CMK (cell line): ENCODE results near the gene VWA5B1.
A peak's percentile ranks its signal among the peaks of the same experiment; 100 is the strongest.

Source experiments
- DNase-seq: peaks from one replicate; pipeline ENCODE4 v3.0.0-alpha.2; 2010; ENCODE audit warnings: low read depth

The VWA5B1 gene

DNA sequence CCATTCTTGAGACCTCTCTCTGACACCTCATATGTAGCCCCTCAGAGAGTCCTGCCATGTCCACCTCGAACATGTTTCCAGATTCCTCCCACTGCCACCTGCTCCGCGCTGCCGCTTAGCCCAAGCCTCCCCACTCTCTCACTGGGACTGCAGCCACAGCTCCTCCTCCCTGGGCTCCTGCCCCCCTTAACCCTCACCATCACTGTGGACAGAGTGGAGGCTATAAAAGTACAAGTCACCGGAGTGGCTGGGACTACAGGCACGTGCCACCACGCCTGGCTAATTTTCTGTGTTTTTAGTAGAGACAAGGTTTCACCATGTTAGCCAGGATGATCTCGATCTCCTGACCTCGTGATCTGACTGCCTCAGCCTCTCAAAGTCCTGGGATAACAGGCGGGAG lies 77.0 kb downstream of the VWA5B1 start:
- DNase-seq, result no peak

GRCh38 chr1:20368866-20369470 lies 78.3 kb downstream of the VWA5B1 start:
- DNase-seq, result no peak

DNA sequence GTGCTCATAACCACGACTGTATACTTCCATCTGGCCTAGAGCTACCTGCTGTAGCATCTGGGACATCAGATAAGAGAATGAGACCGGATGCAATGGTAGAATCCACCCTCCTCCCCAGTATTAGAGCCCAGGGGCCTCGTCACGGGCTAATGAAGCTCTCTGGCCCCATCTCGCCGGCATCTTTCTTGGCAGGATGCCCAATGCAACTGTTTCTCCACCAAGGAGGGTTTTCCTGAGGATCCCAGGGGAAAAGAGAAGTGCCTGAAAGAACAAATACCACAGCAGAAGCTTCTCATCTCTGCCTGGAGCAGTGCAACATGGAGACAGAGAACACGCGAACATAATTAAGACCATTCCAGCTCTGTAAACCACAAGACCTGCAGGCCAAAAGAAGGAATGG lies 80.0 kb downstream of the VWA5B1 start:
- DNase-seq, result no peak

DNA sequence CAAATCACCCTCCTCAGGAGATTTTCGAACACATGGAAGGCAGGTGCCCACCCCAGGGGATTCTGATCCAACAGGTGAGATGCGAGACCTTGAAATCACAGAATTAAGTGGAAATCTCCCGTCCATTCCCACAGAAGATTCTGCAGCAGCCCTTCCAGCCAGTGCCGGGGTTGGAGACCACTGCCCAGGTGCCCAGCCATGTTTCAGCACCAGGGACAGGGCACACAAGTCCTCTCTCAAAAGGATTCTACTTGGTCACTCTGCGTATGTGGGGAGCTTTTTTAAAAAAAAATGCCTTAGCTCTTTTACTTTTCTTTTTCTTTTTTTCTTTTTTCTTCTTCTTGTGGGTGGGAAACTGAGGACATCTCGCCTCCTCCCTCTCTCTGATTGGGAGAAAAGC lies 80.7 kb downstream of the VWA5B1 start:
- no peak for DNase-seq

DNA sequence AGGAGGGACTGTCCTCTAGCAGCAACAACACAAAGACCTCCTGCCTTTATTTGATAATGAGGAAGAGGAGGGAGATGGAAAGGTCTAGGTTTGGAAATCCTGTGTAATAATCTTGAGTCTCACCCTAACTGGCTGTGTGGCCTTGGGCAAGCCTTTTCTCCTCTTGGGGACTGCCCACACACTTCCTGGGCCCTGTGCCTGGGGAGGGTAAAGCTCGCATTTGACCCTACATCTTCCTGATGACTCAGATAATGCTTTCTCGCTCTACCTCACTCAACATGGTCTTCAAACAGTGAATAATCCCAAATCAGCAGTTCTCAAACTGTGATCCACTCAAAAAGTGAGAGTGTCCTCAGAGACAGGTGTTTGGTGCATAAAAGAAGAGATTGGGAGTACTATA lies 81.2 kb downstream of the VWA5B1 start:
- no peak for DNase-seq

GRCh38 chr1:20372676-20373075 lies 82.0 kb downstream of the VWA5B1 start:
- no peak for DNase-seq

DNA sequence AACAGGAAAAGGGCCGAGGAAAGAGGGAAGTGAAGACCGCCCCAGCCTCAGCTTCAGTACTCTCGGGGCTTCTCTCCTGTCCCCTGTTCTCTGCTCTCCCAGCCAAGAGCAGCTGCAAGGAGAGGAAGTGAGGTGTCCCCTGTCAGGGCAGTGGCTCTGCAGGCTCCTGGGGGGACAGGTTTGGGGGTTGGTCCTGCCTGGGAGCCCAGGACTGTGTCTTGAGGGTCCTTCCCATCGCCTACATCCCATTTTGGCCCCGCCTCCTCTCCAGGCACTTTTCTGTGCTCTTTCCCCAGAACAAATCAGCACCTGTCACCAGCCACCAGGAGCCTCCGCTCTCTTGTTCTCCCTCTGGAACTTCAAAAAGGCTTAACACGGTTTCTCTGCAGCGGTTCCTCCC lies 82.6 kb downstream of the VWA5B1 start:
- DNase-seq, result no peak

GRCh38 chr1:20373764-20374163 lies 83.1 kb downstream of the VWA5B1 start:
- no peak for DNase-seq

GRCh38 chr1:20375563-20375962 lies 84.9 kb downstream of the VWA5B1 start:
- no peak for DNase-seq

DNA sequence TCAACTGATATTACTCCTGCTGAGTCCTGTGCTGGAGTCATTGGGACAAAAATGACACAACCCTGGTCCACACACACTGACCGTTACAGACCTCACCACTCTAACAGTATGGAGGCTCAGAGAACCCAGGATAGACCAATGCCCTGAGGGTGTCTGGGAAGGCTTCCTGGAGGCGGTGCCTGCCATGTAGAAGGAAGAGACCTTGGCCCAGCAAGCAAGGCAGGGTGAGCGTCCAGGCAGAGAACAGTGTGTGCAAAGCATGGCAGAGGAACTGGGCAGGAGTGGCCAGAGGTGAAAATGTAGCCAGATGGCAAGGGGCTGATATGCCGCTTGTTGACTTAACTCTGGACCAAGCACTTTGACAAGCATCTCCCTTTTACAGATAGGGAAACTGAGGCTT lies 85.5 kb downstream of the VWA5B1 start:
- no peak for DNase-seq

DNA sequence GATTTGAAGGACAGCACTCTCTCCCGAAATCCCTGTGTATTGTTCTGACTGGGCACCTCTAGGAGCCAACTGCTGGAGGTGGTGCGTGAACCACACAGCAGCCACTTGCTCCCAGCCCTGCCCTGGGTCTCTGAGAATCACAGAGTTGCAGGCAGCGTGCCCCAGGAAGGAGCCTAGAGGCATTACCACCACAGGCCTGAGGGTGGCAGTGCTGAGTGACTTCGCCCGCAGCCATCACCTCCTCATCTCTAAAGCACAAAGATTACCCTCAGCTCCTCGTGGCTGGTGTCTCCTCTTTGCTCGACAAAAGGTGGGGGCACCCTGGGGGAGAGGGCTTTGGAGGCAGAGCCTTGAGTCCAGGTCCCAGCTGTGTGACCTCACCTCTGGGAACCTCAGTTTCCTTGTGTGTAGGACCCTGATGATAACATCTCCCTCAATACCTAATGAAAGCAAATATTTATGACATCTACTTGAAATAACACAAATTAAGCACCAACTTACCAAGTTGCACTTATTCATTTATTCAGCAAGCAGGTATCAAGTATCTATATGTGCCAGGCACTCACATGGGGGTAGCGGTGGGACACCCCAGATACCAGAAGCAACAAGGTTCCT lies 86.3 kb downstream of the VWA5B1 start:
- peak; percentile 29 for DNase-seq

DNA sequence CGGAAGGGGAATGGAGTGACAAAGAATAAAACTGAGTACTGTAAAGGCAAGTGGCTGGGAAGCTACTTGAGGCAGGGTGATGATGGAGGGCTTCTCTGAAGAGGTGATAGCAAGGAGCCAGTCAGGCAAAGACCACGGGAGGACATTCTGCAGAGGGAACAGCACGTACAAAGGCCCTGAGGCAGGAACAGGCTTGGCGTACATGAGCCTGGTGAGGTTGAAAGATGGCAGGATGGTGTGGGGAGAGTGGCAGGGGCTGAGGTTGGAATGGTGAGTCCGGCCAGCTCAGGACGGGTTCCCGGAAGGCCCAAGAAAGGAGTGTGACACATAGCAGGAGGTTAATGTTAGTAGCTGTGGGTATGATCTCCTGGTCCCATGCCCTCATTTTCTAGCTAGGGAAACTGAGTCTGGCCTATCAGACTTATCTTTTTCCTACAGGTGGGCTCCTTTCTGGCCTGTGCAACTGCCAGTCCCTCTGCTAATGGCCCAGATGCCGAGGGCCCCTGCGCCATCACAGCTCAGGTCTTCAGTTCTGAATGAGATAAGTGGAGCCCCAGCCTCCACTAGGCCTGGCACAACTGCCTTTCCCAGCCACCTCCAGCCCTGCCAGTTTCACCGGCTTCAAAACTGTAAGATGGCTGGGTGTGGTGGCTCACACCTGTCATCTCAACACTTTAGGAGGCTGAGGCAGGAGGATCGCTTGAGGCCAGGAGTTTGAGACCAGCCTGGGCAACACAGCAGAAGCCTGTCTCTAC lies 87.0 kb downstream of the VWA5B1 start:
- no peak for DNase-seq

GRCh38 chr1:20379075-20379474 lies 88.4 kb downstream of the VWA5B1 start:
- DNase-seq, result no peak

- DNase-seq, result no peak
These were observed 89.5 kb downstream of the VWA5B1 start for GRCh38 chr1:20380175-20380574.

DNA sequence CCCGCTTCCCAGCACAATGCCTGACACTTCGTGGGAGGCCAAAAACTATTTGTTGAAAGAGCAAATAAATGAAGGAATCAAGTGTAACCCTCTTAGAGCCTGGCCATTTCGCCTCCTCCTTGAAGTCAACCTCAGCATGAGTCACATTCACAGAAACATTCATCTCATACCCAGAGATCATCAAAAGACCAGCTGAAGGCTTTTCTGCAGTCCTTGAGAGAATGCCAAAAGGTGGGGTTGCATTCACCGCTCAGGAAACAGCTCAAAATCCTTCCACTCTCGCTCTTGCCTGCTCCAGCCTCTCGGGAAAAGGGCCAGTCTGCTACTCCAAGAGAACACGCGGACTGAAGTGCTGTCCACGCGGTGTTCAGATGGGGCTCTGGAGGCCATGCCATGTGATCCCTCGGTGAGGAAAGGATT lies 90.0 kb downstream of the VWA5B1 start:
- no peak for DNase-seq

DNA sequence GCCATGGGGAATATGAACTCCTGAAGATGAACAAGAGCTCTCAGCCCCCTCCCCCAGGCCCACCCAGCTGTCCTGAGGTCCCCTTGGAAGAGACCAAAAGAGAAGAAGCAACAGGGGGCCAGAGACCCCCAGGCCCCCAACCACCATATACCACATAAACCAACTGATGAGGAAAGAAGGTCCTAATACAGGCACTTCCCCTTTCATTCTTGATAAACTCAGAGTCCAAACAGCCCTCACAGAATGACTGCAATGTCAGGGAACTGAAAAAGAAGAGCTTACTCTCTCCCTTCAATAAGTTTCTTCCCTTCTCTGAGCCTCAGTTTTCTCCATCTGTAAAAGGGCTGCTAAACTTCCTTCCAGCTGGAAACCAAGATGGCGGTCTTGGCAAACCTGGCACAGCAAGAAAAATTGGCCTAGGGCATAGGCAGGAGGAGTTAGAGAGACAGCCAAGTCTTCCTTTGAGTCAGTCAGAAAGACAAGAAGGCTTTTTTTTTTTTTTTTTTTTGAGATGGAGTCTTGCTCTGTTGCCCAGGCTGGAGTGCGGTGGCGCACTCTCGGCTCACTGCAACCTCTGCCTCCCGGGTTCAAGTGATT lies 90.5 kb downstream of the VWA5B1 start:
- DNase-seq, result no peak

- no peak for DNase-seq
These were observed 91.3 kb downstream of the VWA5B1 start for GRCh38 chr1:20381961-20382360.

GRCh38 chr1:20382711-20383110 lies 92.0 kb downstream of the VWA5B1 start:
- no peak for DNase-seq

DNA sequence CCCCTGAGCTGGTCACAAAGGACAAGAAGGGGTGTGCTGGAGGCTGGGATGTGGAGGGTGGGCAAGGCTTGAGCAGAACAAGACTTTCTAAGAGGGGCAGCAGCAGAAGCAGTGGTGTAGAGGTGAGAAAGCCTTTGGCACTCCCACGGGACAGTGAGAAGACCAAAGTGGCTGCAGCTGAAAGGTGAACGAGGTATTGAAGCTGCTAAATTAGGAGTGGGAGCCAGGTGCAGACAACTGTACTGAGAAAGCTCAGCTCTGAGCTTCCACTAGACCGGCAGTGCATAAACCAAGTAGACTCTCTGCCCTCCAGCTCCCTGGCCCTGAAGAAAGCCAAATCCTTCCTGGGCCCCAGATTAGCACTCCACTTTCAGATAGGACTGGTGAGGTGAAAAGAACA lies 93.0 kb downstream of the VWA5B1 start:
- no peak for DNase-seq

DNA sequence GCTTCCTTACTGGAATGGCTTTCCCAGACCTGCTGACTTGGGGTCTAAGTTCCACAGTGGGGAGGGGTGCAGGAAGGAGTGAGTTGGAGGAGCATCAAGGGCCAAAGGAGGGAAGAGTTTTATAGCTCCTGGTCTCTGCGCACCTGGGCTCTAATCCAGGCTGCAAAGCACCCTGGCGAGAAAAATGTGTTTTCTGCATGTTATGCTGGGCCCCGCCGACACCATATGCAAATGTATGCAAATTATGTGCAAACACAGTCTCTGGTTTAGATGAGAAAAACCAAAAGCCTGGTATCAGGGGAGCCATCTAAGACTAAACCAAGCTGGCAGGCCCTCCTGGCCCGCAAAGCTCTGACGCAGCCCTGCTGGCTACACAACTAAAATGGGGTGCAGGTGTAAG lies 95.0 kb downstream of the VWA5B1 start:
- DNase-seq, result no peak

DNA sequence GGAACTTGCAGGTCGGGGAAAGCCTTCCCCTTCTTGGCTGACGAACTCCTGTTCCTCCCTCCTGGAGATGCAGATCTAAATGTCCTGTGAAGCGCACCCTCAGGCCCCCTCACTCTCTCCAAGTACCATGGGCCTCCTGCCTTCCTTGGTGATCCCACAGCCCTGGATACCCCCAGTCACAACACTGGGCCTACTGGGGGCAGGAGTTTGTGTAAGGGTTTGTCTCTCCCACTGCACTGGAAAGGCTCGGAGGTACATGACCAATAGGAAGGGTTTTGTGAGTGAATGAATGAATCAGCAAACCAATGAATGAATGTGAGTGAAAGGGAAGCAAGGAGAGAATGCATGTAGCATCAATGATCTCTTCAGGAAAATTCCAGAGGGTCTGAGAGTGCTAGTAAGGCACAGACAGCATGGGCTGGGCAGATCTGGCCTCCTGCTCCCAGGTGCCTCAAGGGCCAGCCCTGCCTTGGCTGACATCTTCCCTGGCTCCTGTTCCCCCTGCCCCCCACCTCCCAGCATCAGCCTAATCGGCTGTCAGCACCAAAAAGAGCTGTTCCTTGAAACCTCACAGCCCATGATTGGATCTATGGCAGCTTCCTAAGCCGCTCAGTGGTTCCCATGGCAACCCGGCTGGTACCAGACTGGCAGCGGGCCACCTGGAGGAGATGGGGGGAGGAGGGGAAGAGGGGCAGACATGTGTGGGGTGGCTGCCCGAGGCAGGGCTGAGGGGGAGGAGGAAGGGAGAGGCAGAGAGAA lies 95.8 kb downstream of the VWA5B1 start:
- DNase-seq, result no peak

DNA sequence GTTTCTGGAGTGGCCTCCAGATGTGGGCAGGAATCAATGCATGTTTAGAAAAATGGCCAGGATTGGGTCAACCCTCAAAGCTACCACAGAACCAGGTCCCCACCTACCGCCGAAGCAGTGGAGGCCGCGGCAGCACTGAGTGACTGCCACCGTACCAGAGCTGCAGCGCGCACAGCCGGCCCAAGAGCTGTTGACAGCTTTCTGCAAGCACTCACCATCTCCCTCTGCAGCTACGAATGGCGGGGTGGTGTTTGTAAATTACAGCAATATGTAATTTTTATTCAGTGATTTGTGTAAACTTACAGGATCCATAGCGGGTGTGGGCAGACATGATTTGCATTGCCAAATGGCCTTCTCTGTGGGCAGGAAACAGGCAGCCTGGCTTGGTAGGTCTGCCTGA lies 98.9 kb downstream of the VWA5B1 start:
- DNase-seq, result no peak
